Neuronal stem cell (in vitro differentiated cells): ENCODE measurements around the gene MAD2L1BP.

Source experiments
- DNase-seq: peaks from one replicate; pipeline ENCODE4 v3.0.0-alpha.2; 2013; ENCODE audit warnings: low spot score
- H2AFZ ChIP-seq: one replicate; pipeline ENCODE4 v1.6.1; 2013; ENCODE audit warnings: mild to moderate bottlenecking, low read length, inconsistent platforms
- H2AK5ac ChIP-seq: 2 replicates; pipeline ENCODE4 v1.6.1; 2013; ENCODE audit warnings: low read depth, mild to moderate bottlenecking, inconsistent platforms, low read length, moderate library complexity, mixed read lengths
- H2BK120ac ChIP-seq: 2 replicates; pipeline ENCODE4 v1.6.1; 2013; ENCODE audit warnings: low read depth, mild to moderate bottlenecking, inconsistent platforms, low read length, moderate library complexity, mixed read lengths
- H2BK12ac ChIP-seq: one replicate; pipeline ENCODE4 v1.6.1; 2013; ENCODE audit warnings: low read length, inconsistent platforms
- H2BK15ac ChIP-seq: 2 replicates; pipeline ENCODE4 v1.6.1; 2013; ENCODE audit warnings: mild to moderate bottlenecking, low read length, inconsistent platforms, mixed read lengths
- H2BK5ac ChIP-seq: one replicate; pipeline ENCODE4 v1.6.1; 2013; ENCODE audit warnings: inconsistent platforms, mild to moderate bottlenecking, low read length, moderate library complexity
- H3K14ac ChIP-seq: one replicate; pipeline ENCODE4 v1.6.1; 2013; ENCODE audit warnings: low read length, inconsistent platforms
- H3K18ac ChIP-seq: 2 replicates; pipeline ENCODE4 v1.6.1; 2013; ENCODE audit warnings: low read length, inconsistent platforms
- H3K23ac ChIP-seq: 2 replicates; pipeline ENCODE4 v1.6.1; 2013; ENCODE audit warnings: low read depth, mild to moderate bottlenecking, mixed read lengths, low read length, inconsistent platforms; ENCODE audit not compliant: poor library complexity
- H3K27ac ChIP-seq: replicated peaks from 3 replicates; pipeline ENCODE4 v1.5.1; 2013; ENCODE audit warnings: low read length, inconsistent platforms
- H3K27me3 ChIP-seq, 3 experiments: 2 replicates each; pipeline ENCODE4 v1.6.1; 2013; ENCODE audit warnings: low read length in 3 of 3, mild to moderate bottlenecking in 2 of 3, inconsistent platforms in 1 of 3, low read depth in 1 of 3, mixed read lengths in 1 of 3, moderate library complexity in 1 of 3; ENCODE audit not compliant: control insufficient read depth in 3 of 3, insufficient read depth in 3 of 3
- H3K36me3 ChIP-seq, 2 donors: replicated peaks in 1 of 2; 2 replicates each; pipeline ENCODE4 v1.6.1; 2013; ENCODE audit warnings: low read length in 2 of 2; ENCODE audit not compliant: control insufficient read depth in 2 of 2, insufficient read depth in 2 of 2
- H3K4ac ChIP-seq: 2 replicates; pipeline ENCODE4 v1.6.1; 2013; ENCODE audit warnings: inconsistent platforms, mild to moderate bottlenecking, low read length, moderate library complexity
- H3K4me1 ChIP-seq, 2 donors: 1 replicate in 1 of 2; 2 replicates in 1 of 2; pipeline ENCODE4 v1.6.1; 2013; ENCODE audit warnings: low read length in 2 of 2, low read depth in 1 of 2; ENCODE audit not compliant: control insufficient read depth in 2 of 2, insufficient read depth in 1 of 2
- H3K4me2 ChIP-seq: one replicate; pipeline ENCODE4 v1.6.1; 2013; ENCODE audit warnings: mild to moderate bottlenecking, low read length, inconsistent platforms; ENCODE audit not compliant: insufficient read depth, poor library complexity, severe bottlenecking
- H3K4me3 ChIP-seq, 2 donors: 2 replicates each; pipeline ENCODE4 v1.5.1; 2013; ENCODE audit warnings: low read length in 2 of 2, mild to moderate bottlenecking in 2 of 2, inconsistent platforms in 1 of 2, moderate library complexity in 1 of 2
- H3K79me1 ChIP-seq: one replicate; pipeline ENCODE4 v1.6.1; 2013; ENCODE audit warnings: low read depth, mild to moderate bottlenecking, inconsistent platforms, low read length, moderate library complexity
- H3K9ac ChIP-seq: one replicate; pipeline ENCODE4 v1.6.1; 2013; ENCODE audit warnings: mild to moderate bottlenecking, low read depth, low read length, inconsistent platforms; ENCODE audit not compliant: poor library complexity
- H3K9me3 ChIP-seq, 2 donors: replicated peaks in 1 of 2; 2 replicates each; pipeline versions ENCODE3 to v1.6.1; 2013; ENCODE audit warnings: low read length in 2 of 2, mild to moderate bottlenecking in 2 of 2, inconsistent platforms in 1 of 2, low read depth in 1 of 2, mixed read lengths in 1 of 2, moderate library complexity in 1 of 2; ENCODE audit not compliant: control insufficient read depth in 2 of 2, insufficient read depth in 1 of 2
- H4K8ac ChIP-seq: one replicate; pipeline ENCODE4 v1.6.1; 2013; ENCODE audit warnings: low read depth, mild to moderate bottlenecking, inconsistent platforms, low read length, moderate library complexity
- H4K91ac ChIP-seq: one replicate; pipeline ENCODE4 v1.6.1; 2013; ENCODE audit warnings: low read length, low read depth, mild to moderate bottlenecking, inconsistent platforms; ENCODE audit not compliant: poor library complexity
- WGBS, 2 donors: extraction: QIAGEN DNeasy Blood & Tissue Kit; methylation state at CpG; one replicate each; pipeline ENCODE4 v1.1.7; 2013; ENCODE audit warnings: missing lambda C conversion rate in 2 of 2, mixed read lengths in 1 of 2; ENCODE audit not compliant: insufficient read length in 2 of 2, insufficient replicate concordance in 1 of 2; ENCODE audit errors: extremely low coverage in 2 of 2; 5-methylcytosine and 5-hydroxymethylcytosine counted together

The MAD2L1BP gene

DNA sequence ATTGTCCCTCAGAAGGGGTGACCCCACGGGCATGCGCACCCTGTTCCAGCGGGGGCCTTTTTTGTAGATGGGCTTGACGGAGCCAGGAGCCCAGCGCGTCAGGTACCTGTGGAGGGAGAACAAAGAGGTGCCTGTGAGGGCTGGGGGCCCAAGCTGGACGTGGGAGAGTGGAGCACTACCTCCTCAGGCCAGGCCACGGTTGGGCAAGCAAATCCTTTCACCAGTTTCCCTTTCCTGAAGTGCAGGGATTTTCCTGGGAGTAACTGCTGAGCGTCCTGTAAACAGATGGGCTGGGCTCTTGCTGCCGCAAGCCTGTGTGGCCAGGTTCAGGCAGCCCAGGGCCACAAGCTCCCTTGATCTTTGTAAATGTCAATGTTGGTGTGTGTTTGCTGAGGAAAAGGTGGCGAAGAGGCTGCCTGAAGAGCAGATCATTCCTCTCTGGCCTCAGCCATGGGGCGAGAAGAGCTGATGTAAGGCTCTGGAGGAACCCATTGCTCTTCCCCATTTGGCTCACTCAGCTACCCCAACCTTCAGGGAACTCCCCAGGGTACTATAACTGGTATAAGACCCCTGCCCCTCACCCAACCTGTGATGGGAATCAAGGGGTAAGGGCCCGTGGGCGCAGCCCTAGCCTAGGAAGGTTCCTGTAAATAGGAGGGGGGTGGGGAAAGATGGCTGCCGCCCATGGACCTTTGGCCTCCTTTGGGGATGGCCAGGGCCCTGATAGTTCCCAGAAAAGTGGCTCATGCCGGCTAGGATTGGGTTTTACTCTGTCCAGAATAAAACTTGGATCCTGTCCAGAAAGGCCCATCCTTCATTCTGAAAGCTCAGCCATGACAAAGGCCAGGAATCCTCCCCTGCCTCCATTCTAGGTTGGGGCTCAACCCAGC lies 36.4 kb downstream of the MAD2L1BP start:
- Histone ChIP-seq H4K8ac (no peak overlapping the region), H3K23ac (no peak overlapping the region), H3K79me1 (no peaks in the 10 kb centered on the region), H3K36me3 (peaks cover 27 to 67% of the 10 kb centered on the region in 2 donors), H2BK5ac (no peak overlapping the region), H3K4me3 (no peak overlapping the region), H3K27ac (no peak overlapping the region), H3K4ac (no peak overlapping the region), H2BK12ac (no peak overlapping the region), H2BK120ac (no peak overlapping the region), H3K18ac (no peak overlapping the region), H2BK15ac (no peak overlapping the region), H3K9me3 (no peaks in the 10 kb centered on the region), H3K9ac (no peak overlapping the region), H2AK5ac (no peak overlapping the region), H2AFZ (no peak overlapping the region), H3K4me1 (peaks cover 9 to 27% of the 10 kb centered on the region in 2 donors), H3K4me2 (no peak overlapping the region), H3K27me3 (peaks cover 0 to 2% (median 0%) of the 10 kb centered on the region in 3 experiments), H4K91ac (no peak overlapping the region), H3K14ac (no peak overlapping the region)
- WGBS, 2 donors = no CpG with 5 or more reads among the region's 16 CpGs
- DNase-seq = no peak

DNA sequence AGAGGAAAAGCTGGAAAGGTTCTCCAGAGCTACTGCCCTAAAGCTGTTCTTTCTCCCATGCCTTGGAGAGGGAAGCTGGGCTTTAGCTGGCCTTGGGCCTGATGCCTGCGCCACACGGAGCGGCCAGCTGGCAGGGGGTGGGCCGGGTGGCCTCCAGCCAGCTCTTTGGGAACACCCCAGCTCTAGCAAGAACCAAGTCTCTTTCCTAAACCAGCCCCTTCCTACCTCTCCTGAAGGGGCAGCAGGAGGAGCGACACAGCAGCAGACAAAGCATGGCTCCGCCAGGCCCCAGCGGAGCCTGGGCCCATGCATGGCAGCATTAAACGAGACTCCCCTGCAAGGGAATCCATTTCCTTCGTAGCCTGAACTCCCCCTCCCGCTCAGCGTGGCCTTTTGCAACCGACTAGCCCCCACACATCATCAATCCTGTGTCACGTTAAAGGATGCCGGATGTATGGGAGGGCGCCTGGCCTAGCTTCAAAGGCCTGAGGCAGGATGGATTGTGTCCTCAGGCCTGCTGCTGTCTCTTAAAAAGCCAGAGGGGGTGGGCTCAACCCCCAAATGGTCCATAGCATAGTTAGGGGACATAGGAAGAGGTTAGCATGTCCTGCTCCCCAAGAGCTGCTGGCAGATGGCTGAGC lies 37.9 kb downstream of the MAD2L1BP start:
- no peak for DNase-seq
- Histone ChIP-seq H3K14ac (no peak overlapping the region), H3K27me3 (no peaks in the 10 kb centered on the region), H3K23ac (no peak overlapping the region), H3K27ac (no peak overlapping the region), H4K8ac (no peak overlapping the region), H3K18ac (no peak overlapping the region), H2BK120ac (no peak overlapping the region), H3K4me3 (no peak overlapping the region), H2BK12ac (no peak overlapping the region), H3K36me3 (peaks cover 36 to 82% of the 10 kb centered on the region in 2 donors), H4K91ac (no peak overlapping the region), H3K79me1 (no peaks in the 10 kb centered on the region), H3K4me2 (no peak overlapping the region), H2AK5ac (no peak overlapping the region), H3K4ac (no peak overlapping the region), H2AFZ (no peak overlapping the region), H3K4me1 (peaks cover 0 to 14% of the 10 kb centered on the region in 2 donors), H3K9me3 (no peaks in the 10 kb centered on the region), H2BK5ac (no peak overlapping the region), H2BK15ac (no peak overlapping the region), H3K9ac (no peak overlapping the region)
- no CpG with 5 or more reads among the region's 15 CpGs for WGBS, 2 donors

DNA sequence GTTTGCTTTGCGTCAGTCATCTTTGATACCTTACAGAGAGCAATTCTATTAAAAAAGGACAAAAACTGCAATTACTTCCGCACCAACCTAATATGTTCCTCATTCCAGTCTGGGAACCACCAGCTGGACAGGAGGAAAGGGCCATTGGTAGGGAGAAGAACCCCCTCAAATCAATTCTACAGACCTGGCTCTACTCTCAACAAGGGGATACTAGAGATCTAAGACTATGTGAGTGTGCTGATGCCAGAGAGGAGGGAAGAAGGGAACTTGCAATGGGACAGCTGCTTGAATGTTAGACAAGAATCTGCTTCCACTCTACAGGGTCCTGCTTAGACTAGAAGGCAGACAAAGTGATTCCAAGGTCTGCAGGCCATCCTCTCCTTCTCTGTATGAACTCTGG lies 38.7 kb downstream of the MAD2L1BP start:
- Histone ChIP-seq H2BK15ac (no peak overlapping the region), H2BK120ac (no peak overlapping the region), H3K9ac (no peak overlapping the region), H3K36me3 (peaks cover 38 to 90% of the 10 kb centered on the region in 2 donors), H3K4me2 (no peak overlapping the region), H3K4ac (no peak overlapping the region), H3K23ac (no peak overlapping the region), H3K27me3 (no peaks in the 10 kb centered on the region), H2AK5ac (no peak overlapping the region), H3K4me1 (peaks cover 0 to 7% of the 10 kb centered on the region in 2 donors), H3K14ac (no peak overlapping the region), H2BK5ac (no peak overlapping the region), H2AFZ (no peak overlapping the region), H3K9me3 (no peaks in the 10 kb centered on the region), H4K91ac (no peak overlapping the region), H4K8ac (no peak overlapping the region), H3K79me1 (no peaks in the 10 kb centered on the region), H3K18ac (no peak overlapping the region), H2BK12ac (no peak overlapping the region), H3K4me3 (no peak overlapping the region), H3K27ac (no peak overlapping the region)
- DNase-seq = no peak
- WGBS, 2 donors = no CpG with 5 or more reads among the region's 2 CpGs

DNA sequence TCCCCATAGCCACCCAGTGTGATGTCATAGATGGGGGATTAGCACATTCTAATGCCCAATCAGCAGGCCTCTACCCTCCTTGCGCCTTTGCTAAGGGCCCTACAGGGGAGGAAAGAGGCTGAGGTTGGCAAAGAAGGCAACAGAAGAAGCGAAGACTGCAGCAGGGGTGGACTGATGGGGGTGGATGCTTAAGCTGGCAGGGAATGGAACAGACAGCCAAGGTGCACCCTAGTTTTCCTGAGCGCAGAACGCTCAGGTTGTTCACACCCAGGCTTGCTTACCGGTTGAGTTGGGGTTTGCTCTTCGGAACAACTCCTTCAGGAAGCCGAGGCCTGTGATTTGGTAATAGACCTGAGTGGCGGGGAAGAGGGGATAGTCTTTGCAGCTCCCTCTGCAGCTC lies 39.3 kb downstream of the MAD2L1BP start:
- WGBS, 2 donors = no CpG with 5 or more reads among the region's 8 CpGs
- Histone ChIP-seq H3K9me3 (no peaks in the 10 kb centered on the region), H3K36me3 (peaks cover 40 to 96% of the 10 kb centered on the region in 2 donors), H2AK5ac (no peak overlapping the region), H2BK5ac (no peak overlapping the region), H2BK120ac (no peak overlapping the region), H4K91ac (no peak overlapping the region), H2AFZ (no peak overlapping the region), H3K14ac (no peak overlapping the region), H3K27me3 (no peaks in the 10 kb centered on the region), H3K4ac (no peak overlapping the region), H3K27ac (no peak overlapping the region), H3K23ac (no peak overlapping the region), H2BK12ac (no peak overlapping the region), H3K4me1 (peaks cover 0 to under 1% of the 10 kb centered on the region in 2 donors), H3K9ac (no peak overlapping the region), H3K79me1 (no peaks in the 10 kb centered on the region), H3K18ac (no peak overlapping the region), H3K4me3 (no peak overlapping the region), H2BK15ac (no peak overlapping the region), H3K4me2 (no peak overlapping the region), H4K8ac (no peak overlapping the region)
- DNase-seq = no peak
